ENCODE data around the gene CYP27B1. TPM values are rescaled to one million over a fixed set of nuclear protein-coding genes. Genes with fewer than 3 reads are reported as not detected.

Gene CYP27B1
- total RNA-seq, 6 donors from 2014 or later: 0.98 to 5.2 (median 2.5) TPM; not detected in 1

- Histone ChIP-seq H3K4me3 (no peak overlapping the region), H3K9me3 (no peaks in the 10 kb centered on the region), H3K27me3 (no peaks in the 10 kb centered on the region), H3K27ac (no peak overlapping the region), H3K4me1 (no peaks in the 10 kb centered on the region), H3K36me3 (peaks cover 33 to 72% (median 61%) of the 10 kb centered on the region in 4 donors)
- WGBS, 2 donors: 92 to 94% methylated on average over 18 to 20 of the region's 20 CpGs
- DNase-seq (no peak), ATAC-seq (ENCODE audit: low FRiP score in 2 of 2) (no peak)
- no peak for TF ChIP-seq POLR2A (IDR thresholded peaks at IDR 0.05)
- TF ChIP-seq EP300 (IDR thresholded peaks at IDR 0.05): no peak
- no peak for TF ChIP-seq CTCF (IDR thresholded peaks at IDR 0.05)
- no peak for TF ChIP-seq POLR2AphosphoS5 (IDR thresholded peaks at IDR 0.05)
Observed at GRCh38 chr12:57719777-57720605, 46.9 kb downstream of the CYP27B1 start.

- no peaks in the 10 kb centered on the region for H3K4me1 ChIP-seq
- no peak for ATAC-seq (ENCODE audit: low FRiP score in 2 of 2)
- WGBS, 2 donors: 96 to 98% methylated on average over 11 to 15 of the region's 15 CpGs
- no peak overlapping the region for H3K27ac ChIP-seq
- no peaks in the 10 kb centered on the region for H3K9me3 ChIP-seq
- H3K4me3 ChIP-seq: no peak overlapping the region
- peaks cover 33 to 83% (median 65%) of the 10 kb centered on the region in 4 donors for H3K36me3 ChIP-seq
- no peaks in the 10 kb centered on the region for H3K27me3 ChIP-seq
- TF ChIP-seq POLR2A (IDR thresholded peaks at IDR 0.05) (no peak), CTCF (IDR thresholded peaks at IDR 0.05) (no peak), POLR2AphosphoS5 (IDR thresholded peaks at IDR 0.05) (no peak), EP300 (IDR thresholded peaks at IDR 0.05) (no peak)
- no peak for DNase-seq
Observed at GRCh38 chr12:57718641-57719528, 48.0 kb downstream of the CYP27B1 start.

GRCh38 chr12:57717846-57718640, 48.8 kb downstream of the CYP27B1 start:
- no peaks in the 10 kb centered on the region for H3K27me3 ChIP-seq
- no peak for ATAC-seq (ENCODE audit: low FRiP score in 2 of 2)
- H3K27ac ChIP-seq: no peak overlapping the region
- WGBS, 2 donors: 94 to 96% methylated on average over 22 of the region's 22 CpGs
- peaks cover 33 to 92% (median 65%) of the 10 kb centered on the region in 4 donors for H3K36me3 ChIP-seq
- no peaks in the 10 kb centered on the region for H3K9me3 ChIP-seq
- H3K4me1 ChIP-seq: no peaks in the 10 kb centered on the region
- TF ChIP-seq EP300 (IDR thresholded peaks at IDR 0.05) (no peak), POLR2AphosphoS5 (IDR thresholded peaks at IDR 0.05) (no peak), POLR2A (IDR thresholded peaks at IDR 0.05) (no peak), CTCF (IDR thresholded peaks at IDR 0.05) (no peak)
- DNase-seq: no peak
- H3K4me3 ChIP-seq: no peak overlapping the region

GRCh38 chr12:57717131-57717530, 49.7 kb downstream of the CYP27B1 start:
- DNase-seq (no peak), ATAC-seq (ENCODE audit: low FRiP score in 2 of 2) (no peak)
- H3K4me1 ChIP-seq: no peaks in the 10 kb centered on the region
- no peak overlapping the region for H3K27ac ChIP-seq
- no peaks in the 10 kb centered on the region for H3K27me3 ChIP-seq
- H3K36me3 ChIP-seq: peaks cover 33 to 100% (median 65%) of the 10 kb centered on the region in 4 donors
- no peak overlapping the region for H3K4me3 ChIP-seq
- 95 to 97% methylated on average over 5 of the region's 5 CpGs for WGBS, 2 donors
- no peak for TF ChIP-seq CTCF (IDR thresholded peaks at IDR 0.05)
- TF ChIP-seq POLR2A (IDR thresholded peaks at IDR 0.05): no peak
- no peak for TF ChIP-seq EP300 (IDR thresholded peaks at IDR 0.05)
- TF ChIP-seq POLR2AphosphoS5 (IDR thresholded peaks at IDR 0.05): no peak
- H3K9me3 ChIP-seq: no peaks in the 10 kb centered on the region

All from upper lobe of left lung (tissue), 6 donors.